Spleen (tissue), 7 donors: Measurements from ENCODE around the gene PYGO2.

Experiments used
- CTCF ChIP-seq, 11 experiments: fragments of 200-600 bp in 7 of 11; fragments of 450-650 bp in 4 of 11; sonication (generic) in 4 of 11; IDR thresholded peaks in 8 of 11; conservative IDR thresholded peaks in 3 of 11; 1 replicate in 7 of 11; 2 replicates in 4 of 11; pipeline versions ENCODE4 v1.4.0 to v1.8.0; 2016 to 2021; ENCODE audit warnings: antibody characterized with exemption in 11 of 11, inconsistent platforms in 4 of 11, mild to moderate bottlenecking in 1 of 11
- POLR2AphosphoS5 ChIP-seq, 3 donors: sonication (generic); formaldehyde crosslinking; IDR thresholded peaks; one replicate each; pipeline ENCODE4 v1.5.1; 2017; ENCODE audit warnings: antibody characterized with exemption in 3 of 3
- donor health status: DM: no; HTN: no; CAD: no; lungs with moderate emphysema.
- donor health status: DM: no; HTN: no; CAD: no.
- donor health status: DM: no; HTN: no; CAD: no.

DNA sequence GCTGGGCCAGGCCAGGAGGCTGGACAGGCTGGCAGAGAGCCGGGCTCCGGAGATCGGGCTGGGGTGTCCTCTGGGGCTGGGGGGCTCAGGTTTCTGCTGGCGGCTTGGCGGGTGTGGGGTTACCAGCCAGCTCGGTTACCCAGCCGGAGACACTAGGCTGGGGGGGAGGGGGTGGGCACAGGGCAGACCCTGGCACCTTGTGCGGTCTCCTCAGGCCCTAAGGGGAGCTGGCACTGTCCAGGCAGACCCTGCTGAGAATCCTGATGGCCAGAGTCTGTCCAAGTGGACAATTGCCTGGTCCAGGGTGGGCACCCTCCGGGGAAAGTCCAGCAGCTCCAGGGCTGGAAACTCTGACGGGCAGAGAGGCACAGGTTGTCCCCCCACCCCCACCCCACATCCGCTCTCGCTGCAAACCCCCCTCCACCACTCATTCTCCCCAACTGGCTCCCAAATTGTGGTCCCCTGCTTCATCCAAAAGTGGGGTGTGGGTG, 47.7 kb upstream of the PYGO2 start:
- TF ChIP-seq CTCF (IDR thresholded peaks at IDR 0.05 in 8 of 11, conservative IDR thresholded peaks at IDR 0.05 in 3 of 11) (no peak), POLR2AphosphoS5 (IDR thresholded peaks at IDR 0.05) (no peak)
